Neuronal stem cell (in vitro differentiated cells): ENCODE data around the gene COMMD10.

Experiments
- DNase-seq: peaks from one replicate; pipeline ENCODE4 v3.0.0-alpha.2; 2013; ENCODE audit warnings: low spot score
- H2AFZ ChIP-seq: one replicate; pipeline ENCODE4 v1.6.1; 2013; ENCODE audit warnings: mild to moderate bottlenecking, low read length, inconsistent platforms
- H2AK5ac ChIP-seq: 2 replicates; pipeline ENCODE4 v1.6.1; 2013; ENCODE audit warnings: low read depth, mild to moderate bottlenecking, inconsistent platforms, low read length, moderate library complexity, mixed read lengths
- H2BK120ac ChIP-seq: 2 replicates; pipeline ENCODE4 v1.6.1; 2013; ENCODE audit warnings: low read depth, mild to moderate bottlenecking, inconsistent platforms, low read length, moderate library complexity, mixed read lengths
- H2BK12ac ChIP-seq: one replicate; pipeline ENCODE4 v1.6.1; 2013; ENCODE audit warnings: low read length, inconsistent platforms
- H2BK15ac ChIP-seq: 2 replicates; pipeline ENCODE4 v1.6.1; 2013; ENCODE audit warnings: mild to moderate bottlenecking, low read length, inconsistent platforms, mixed read lengths
- H2BK5ac ChIP-seq: one replicate; pipeline ENCODE4 v1.6.1; 2013; ENCODE audit warnings: inconsistent platforms, mild to moderate bottlenecking, low read length, moderate library complexity
- H3K14ac ChIP-seq: one replicate; pipeline ENCODE4 v1.6.1; 2013; ENCODE audit warnings: low read length, inconsistent platforms
- H3K18ac ChIP-seq: 2 replicates; pipeline ENCODE4 v1.6.1; 2013; ENCODE audit warnings: low read length, inconsistent platforms
- H3K23ac ChIP-seq: 2 replicates; pipeline ENCODE4 v1.6.1; 2013; ENCODE audit warnings: low read depth, mild to moderate bottlenecking, mixed read lengths, low read length, inconsistent platforms; ENCODE audit not compliant: poor library complexity
- H3K27ac ChIP-seq: replicated peaks from 3 replicates; pipeline ENCODE4 v1.5.1; 2013; ENCODE audit warnings: low read length, inconsistent platforms
- H3K27me3 ChIP-seq, 3 experiments: 2 replicates each; pipeline ENCODE4 v1.6.1; 2013; ENCODE audit warnings: low read length in 3 of 3, mild to moderate bottlenecking in 2 of 3, inconsistent platforms in 1 of 3, low read depth in 1 of 3, mixed read lengths in 1 of 3, moderate library complexity in 1 of 3; ENCODE audit not compliant: control insufficient read depth in 3 of 3, insufficient read depth in 3 of 3
- H3K36me3 ChIP-seq, 2 donors: replicated peaks in 1 of 2; 2 replicates each; pipeline ENCODE4 v1.6.1; 2013; ENCODE audit warnings: low read length in 2 of 2; ENCODE audit not compliant: control insufficient read depth in 2 of 2, insufficient read depth in 2 of 2
- H3K4ac ChIP-seq: 2 replicates; pipeline ENCODE4 v1.6.1; 2013; ENCODE audit warnings: inconsistent platforms, mild to moderate bottlenecking, low read length, moderate library complexity
- H3K4me1 ChIP-seq, 2 donors: 1 replicate in 1 of 2; 2 replicates in 1 of 2; pipeline ENCODE4 v1.6.1; 2013; ENCODE audit warnings: low read length in 2 of 2, low read depth in 1 of 2; ENCODE audit not compliant: control insufficient read depth in 2 of 2, insufficient read depth in 1 of 2
- H3K4me2 ChIP-seq: one replicate; pipeline ENCODE4 v1.6.1; 2013; ENCODE audit warnings: mild to moderate bottlenecking, low read length, inconsistent platforms; ENCODE audit not compliant: insufficient read depth, poor library complexity, severe bottlenecking
- H3K4me3 ChIP-seq, 2 donors: 2 replicates each; pipeline ENCODE4 v1.5.1; 2013; ENCODE audit warnings: low read length in 2 of 2, mild to moderate bottlenecking in 2 of 2, inconsistent platforms in 1 of 2, moderate library complexity in 1 of 2
- H3K79me1 ChIP-seq: one replicate; pipeline ENCODE4 v1.6.1; 2013; ENCODE audit warnings: low read depth, mild to moderate bottlenecking, inconsistent platforms, low read length, moderate library complexity
- H3K9ac ChIP-seq: one replicate; pipeline ENCODE4 v1.6.1; 2013; ENCODE audit warnings: mild to moderate bottlenecking, low read depth, low read length, inconsistent platforms; ENCODE audit not compliant: poor library complexity
- H3K9me3 ChIP-seq, 2 donors: replicated peaks in 1 of 2; 2 replicates each; pipeline versions ENCODE3 to v1.6.1; 2013; ENCODE audit warnings: low read length in 2 of 2, mild to moderate bottlenecking in 2 of 2, inconsistent platforms in 1 of 2, low read depth in 1 of 2, mixed read lengths in 1 of 2, moderate library complexity in 1 of 2; ENCODE audit not compliant: control insufficient read depth in 2 of 2, insufficient read depth in 1 of 2
- H4K8ac ChIP-seq: one replicate; pipeline ENCODE4 v1.6.1; 2013; ENCODE audit warnings: low read depth, mild to moderate bottlenecking, inconsistent platforms, low read length, moderate library complexity
- H4K91ac ChIP-seq: one replicate; pipeline ENCODE4 v1.6.1; 2013; ENCODE audit warnings: low read length, low read depth, mild to moderate bottlenecking, inconsistent platforms; ENCODE audit not compliant: poor library complexity
- WGBS, 2 donors: extraction: QIAGEN DNeasy Blood & Tissue Kit; methylation state at CpG; one replicate each; pipeline ENCODE4 v1.1.7; 2013; ENCODE audit warnings: missing lambda C conversion rate in 2 of 2, mixed read lengths in 1 of 2; ENCODE audit not compliant: insufficient read length in 2 of 2, insufficient replicate concordance in 1 of 2; ENCODE audit errors: extremely low coverage in 2 of 2; 5-methylcytosine and 5-hydroxymethylcytosine counted together

COMMD10 gene

GRCh38 chr5:116042375-116042774, 42.5 kb upstream of the COMMD10 start:
- Histone ChIP-seq H3K9me3 (no peaks in the 10 kb centered on the region), H3K36me3 (no peaks in the 10 kb centered on the region), H3K14ac (no peak overlapping the region), H3K79me1 (no peaks in the 10 kb centered on the region), H3K18ac (no peak overlapping the region), H3K9ac (no peak overlapping the region), H2AFZ (no peak overlapping the region), H3K4ac (no peak overlapping the region), H2BK5ac (no peak overlapping the region), H4K91ac (no peak overlapping the region), H3K23ac (no peak overlapping the region), H2BK15ac (no peak overlapping the region), H4K8ac (no peak overlapping the region), H2AK5ac (no peak overlapping the region), H2BK12ac (no peak overlapping the region), H3K27me3 (no peaks in the 10 kb centered on the region), H3K27ac (no peak overlapping the region), H3K4me1 (peaks cover 0 to 1% of the 10 kb centered on the region in 2 donors), H3K4me3 (no peak overlapping the region), H3K4me2 (no peak overlapping the region), H2BK120ac (no peak overlapping the region)
- DNase-seq: no peak

GRCh38 chr5:116044073-116044472, 40.8 kb upstream of the COMMD10 start:
- no peaks in the 10 kb centered on the region for H3K27me3 ChIP-seq
- no peaks in the 10 kb centered on the region for H3K79me1 ChIP-seq
- DNase-seq: no peak
- WGBS, 2 donors: no CpG with 5 or more reads among the region's 3 CpGs
- H3K9me3 ChIP-seq: no peaks in the 10 kb centered on the region
- no peak overlapping the region for H3K23ac ChIP-seq
- H3K14ac ChIP-seq: no peak overlapping the region
- H4K91ac ChIP-seq: no peak overlapping the region
- H3K36me3 ChIP-seq: no peaks in the 10 kb centered on the region
- no peak overlapping the region for H3K18ac ChIP-seq
- H2BK120ac ChIP-seq: no peak overlapping the region
- no peak overlapping the region for H2AK5ac ChIP-seq
- H3K4me1 ChIP-seq: no peaks in the 10 kb centered on the region
- H3K27ac ChIP-seq: no peak overlapping the region
- H2BK15ac ChIP-seq: no peak overlapping the region
- no peak overlapping the region for H3K4me2 ChIP-seq
- H3K4ac ChIP-seq: no peak overlapping the region
- H2AFZ ChIP-seq: no peak overlapping the region
- no peak overlapping the region for H2BK5ac ChIP-seq
- no peak overlapping the region for H4K8ac ChIP-seq
- no peak overlapping the region for H3K9ac ChIP-seq
- H3K4me3 ChIP-seq: no peak overlapping the region
- no peak overlapping the region for H2BK12ac ChIP-seq

- Histone ChIP-seq H4K8ac (no peak overlapping the region), H3K9me3 (no peaks in the 10 kb centered on the region), H3K4me2 (no peak overlapping the region), H2BK12ac (no peak overlapping the region), H2BK120ac (no peak overlapping the region), H3K27ac (no peak overlapping the region), H4K91ac (no peak overlapping the region), H3K27me3 (no peaks in the 10 kb centered on the region), H3K79me1 (no peaks in the 10 kb centered on the region), H3K4ac (no peak overlapping the region), H3K4me3 (no peak overlapping the region), H2BK5ac (no peak overlapping the region), H2AFZ (no peak overlapping the region), H3K9ac (no peak overlapping the region), H3K14ac (no peak overlapping the region), H3K18ac (no peak overlapping the region), H2AK5ac (no peak overlapping the region), H3K23ac (no peak overlapping the region), H3K4me1 (no peaks in the 10 kb centered on the region), H2BK15ac (no peak overlapping the region), H3K36me3 (no peaks in the 10 kb centered on the region)
- WGBS, 2 donors: no CpG with 5 or more reads among the region's 2 CpGs
- no peak for DNase-seq
Measured at GRCh38 chr5:116045821-116046220, 39.0 kb upstream of the COMMD10 start.

GRCh38 chr5:116046261-116046660, 38.6 kb upstream of the COMMD10 start:
- H4K8ac ChIP-seq: no peak overlapping the region
- no peak overlapping the region for H2BK15ac ChIP-seq
- no peaks in the 10 kb centered on the region for H3K79me1 ChIP-seq
- no peaks in the 10 kb centered on the region for H3K4me1 ChIP-seq
- H3K4ac ChIP-seq: no peak overlapping the region
- H2BK12ac ChIP-seq: no peak overlapping the region
- no peak overlapping the region for H3K27ac ChIP-seq
- H2BK5ac ChIP-seq: no peak overlapping the region
- H2AFZ ChIP-seq: no peak overlapping the region
- no CpG with 5 or more reads among the region's 3 CpGs for WGBS, 2 donors
- H3K23ac ChIP-seq: no peak overlapping the region
- no peak overlapping the region for H3K4me3 ChIP-seq
- H3K9ac ChIP-seq: no peak overlapping the region
- no peaks in the 10 kb centered on the region for H3K36me3 ChIP-seq
- no peaks in the 10 kb centered on the region for H3K27me3 ChIP-seq
- no peak overlapping the region for H2BK120ac ChIP-seq
- H3K14ac ChIP-seq: no peak overlapping the region
- H3K4me2 ChIP-seq: no peak overlapping the region
- DNase-seq: no peak
- H4K91ac ChIP-seq: no peak overlapping the region
- no peaks in the 10 kb centered on the region for H3K9me3 ChIP-seq
- no peak overlapping the region for H3K18ac ChIP-seq
- no peak overlapping the region for H2AK5ac ChIP-seq
